HG03135 (cell line): Measurements from ENCODE around the gene ITGB3BP.
"Not testable (repeated sequence)": the region's sequence is repeated elsewhere in the genome, so short reads cannot be mapped to it uniquely, and the experiment has no call there.

Experiments used
- ATAC-seq: cut with Tn5 transposase; IDR thresholded peaks from one replicate; pipeline ENCODE4 v1.9.1; 2021; ENCODE audit warnings: mild to moderate bottlenecking, moderate library complexity; ENCODE audit not compliant: unreplicated experiment

The ITGB3BP gene

GRCh38 chr1:63423649-63424048, 99.4 kb downstream of the ITGB3BP start:
- ATAC-seq: no peak

GRCh38 chr1:63420746-63421145, 102.3 kb downstream of the ITGB3BP start:
- ATAC-seq: not testable (repeated sequence)

GRCh38 chr1:63418101-63418500, 104.9 kb downstream of the ITGB3BP start:
- no peak for ATAC-seq

- ATAC-seq: no peak
These were observed 108.2 kb downstream of the ITGB3BP start for GRCh38 chr1:63414691-63415365.

- no peak for ATAC-seq
These were observed 109.6 kb downstream of the ITGB3BP start for GRCh38 chr1:63413394-63413793.

GRCh38 chr1:63411066-63411465, 112.0 kb downstream of the ITGB3BP start:
- no peak for ATAC-seq

GRCh38 chr1:63408331-63408730, 114.7 kb downstream of the ITGB3BP start:
- no peak for ATAC-seq

GRCh38 chr1:63407002-63407401, 116.0 kb downstream of the ITGB3BP start:
- ATAC-seq: no peak

- no peak for ATAC-seq
These were observed 117.0 kb downstream of the ITGB3BP start for GRCh38 chr1:63405987-63406386.

- ATAC-seq: no peak
These were observed 118.0 kb downstream of the ITGB3BP start for GRCh38 chr1:63405021-63405420.

GRCh38 chr1:63403386-63403785, 119.6 kb downstream of the ITGB3BP start:
- no peak for ATAC-seq

GRCh38 chr1:63401945-63402344, 121.1 kb downstream of the ITGB3BP start:
- ATAC-seq: no peak
